ENCODE results near the gene ELMOD1.

The ELMOD1 gene

GRCh38 chr11:107660066-107660465, 69.1 kb downstream of the ELMOD1 start:
- no peak for DNase-seq (ENCODE audit: low read depth in 2 of 2)

GRCh38 chr11:107661656-107662055, 70.7 kb downstream of the ELMOD1 start:
- no peak for TF ChIP-seq CTCF (IDR thresholded peaks at IDR 0.05; ENCODE audit: low read depth, low read length)
- DNase-seq (ENCODE audit: low read depth in 2 of 2), result no peak
- H3K4me3 ChIP-seq (replicated peaks in 1 of 2; ENCODE audit: low read depth in 2 of 2, low read length in 2 of 2), result no peak overlapping the region

More at GRCh38 chr11:107660066-107660465, 69.1 kb downstream of the ELMOD1 start:
- H3K4me3 ChIP-seq (replicated peaks in 1 of 2; ENCODE audit: low read depth in 2 of 2, low read length in 2 of 2), result no peak overlapping the region
- TF ChIP-seq CTCF (IDR thresholded peaks at IDR 0.05; ENCODE audit: low read depth, low read length), result no peak

DNA sequence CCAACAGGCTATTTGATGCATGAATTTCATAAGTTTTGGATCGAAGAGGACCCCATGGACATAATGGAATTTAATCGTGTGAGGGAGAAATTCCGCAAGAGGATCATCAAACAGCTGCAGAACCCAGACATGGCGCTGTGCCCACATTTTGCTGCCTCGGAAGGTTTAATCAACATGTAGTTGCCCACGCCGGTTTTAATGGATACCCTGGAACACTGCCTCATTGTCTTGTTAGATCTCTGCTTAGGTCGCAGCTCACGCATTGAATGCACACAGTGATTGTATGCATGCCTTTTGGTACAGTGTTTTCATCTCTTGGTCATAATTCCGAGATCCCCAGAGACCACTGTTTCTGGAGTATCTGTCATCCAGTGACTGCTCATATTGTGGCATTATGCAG, 74.1 kb downstream of the ELMOD1 start:
- DNase-seq (ENCODE audit: low read depth in 2 of 2), result no peak
- H3K4me3 ChIP-seq (replicated peaks in 1 of 2; ENCODE audit: low read depth in 2 of 2, low read length in 2 of 2), result no peak overlapping the region
- no peak for TF ChIP-seq CTCF (IDR thresholded peaks at IDR 0.05; ENCODE audit: low read depth, low read length)

- no peak overlapping the region for H3K4me3 ChIP-seq (replicated peaks in 1 of 2; ENCODE audit: low read depth in 2 of 2, low read length in 2 of 2)
- DNase-seq (ENCODE audit: low read depth in 2 of 2), result no peak
- no peak for TF ChIP-seq CTCF (IDR thresholded peaks at IDR 0.05; ENCODE audit: low read depth, low read length)
Observed at GRCh38 chr11:107666911-107667613, 76.1 kb downstream of the ELMOD1 start.

DNA sequence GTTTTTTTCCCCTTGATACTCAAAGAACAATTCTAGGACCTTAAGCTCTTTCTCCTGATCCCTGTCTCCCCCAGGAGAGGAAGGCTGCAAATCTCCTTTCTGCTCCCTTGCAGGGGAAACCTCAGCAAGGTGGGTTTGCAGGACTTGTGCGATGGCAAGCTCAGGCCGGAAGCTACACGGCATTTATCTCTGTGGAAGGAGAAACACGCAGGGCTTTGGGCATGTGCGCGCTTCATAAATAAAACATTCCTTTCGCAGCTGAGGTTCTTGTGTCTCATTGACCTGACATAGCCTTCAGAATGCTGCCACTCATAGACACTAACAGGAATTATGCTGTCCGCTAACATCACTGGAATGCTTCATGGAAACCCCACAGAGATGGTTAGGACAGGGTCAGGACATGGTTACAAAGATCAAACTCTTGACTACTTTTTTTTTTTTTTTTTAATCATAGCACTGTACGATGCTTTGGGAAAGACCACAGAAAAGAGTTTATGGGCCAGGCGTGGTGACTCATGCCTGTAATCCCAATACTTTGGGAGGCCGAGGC, 78.3 kb downstream of the ELMOD1 start:
- no peak for DNase-seq (ENCODE audit: low read depth in 2 of 2)
- H3K4me3 ChIP-seq (replicated peaks in 1 of 2; ENCODE audit: low read depth in 2 of 2, low read length in 2 of 2), result no peak overlapping the region
- no peak for TF ChIP-seq CTCF (IDR thresholded peaks at IDR 0.05; ENCODE audit: low read depth, low read length)

DNA sequence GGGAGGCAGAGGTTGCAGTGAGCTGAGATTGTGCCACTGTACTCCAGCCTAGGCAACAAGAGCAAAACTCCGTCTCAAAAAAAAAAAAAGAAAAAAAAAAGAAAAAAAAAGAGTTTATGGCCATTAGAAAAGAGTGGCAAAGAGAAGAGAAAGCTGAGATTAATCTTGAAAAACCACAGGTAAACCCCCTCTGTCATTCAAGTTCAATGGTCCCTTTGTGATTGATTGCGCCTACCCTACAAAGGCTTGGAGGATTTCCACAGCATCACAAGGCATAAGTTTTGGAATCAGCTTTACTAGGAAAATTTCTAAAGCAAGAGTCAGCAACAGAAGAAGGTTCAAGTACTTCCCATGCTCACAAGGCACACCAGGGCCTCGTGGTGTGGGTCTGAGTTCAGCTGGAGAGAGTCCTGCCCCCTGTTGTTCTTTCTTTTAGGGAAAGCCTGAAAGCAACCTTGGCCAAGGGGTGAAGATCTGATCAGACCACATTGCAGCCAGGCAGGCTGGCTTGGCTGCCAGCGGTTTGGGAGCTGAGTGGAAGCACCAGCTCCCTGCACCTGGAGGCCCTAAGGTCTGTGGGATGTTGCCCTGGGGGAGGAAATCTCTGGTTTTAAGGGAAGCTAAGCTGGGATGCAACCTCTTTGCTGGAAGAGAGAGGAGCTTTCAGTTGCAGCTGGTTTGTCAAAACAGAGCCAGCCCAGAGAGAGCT, 79.1 kb downstream of the ELMOD1 start:
- no peak for TF ChIP-seq CTCF (IDR thresholded peaks at IDR 0.05; ENCODE audit: low read depth, low read length)
- DNase-seq (ENCODE audit: low read depth in 2 of 2), result no peak
- H3K4me3 ChIP-seq (replicated peaks in 1 of 2; ENCODE audit: low read depth in 2 of 2, low read length in 2 of 2), result no peak overlapping the region

Measured in cardiac fibroblast (primary cell).